Activated gamma-delta T cell treated with anti-CD3 and anti-CD28 coated beads, Interleukin-2, amount 50 U/mL, for 16 hours (primary cell): Measurements from ENCODE around the gene RPP40.
"Not testable (repeated sequence)": the region's sequence is repeated elsewhere in the genome, so short reads cannot be mapped to it uniquely, and the experiment has no call there.

Experiments used
- DNase-seq: peaks from one replicate; pipeline ENCODE4 v3.0.0-alpha.2; 2020; ENCODE audit warnings: low read depth

RPP40 gene

DNA sequence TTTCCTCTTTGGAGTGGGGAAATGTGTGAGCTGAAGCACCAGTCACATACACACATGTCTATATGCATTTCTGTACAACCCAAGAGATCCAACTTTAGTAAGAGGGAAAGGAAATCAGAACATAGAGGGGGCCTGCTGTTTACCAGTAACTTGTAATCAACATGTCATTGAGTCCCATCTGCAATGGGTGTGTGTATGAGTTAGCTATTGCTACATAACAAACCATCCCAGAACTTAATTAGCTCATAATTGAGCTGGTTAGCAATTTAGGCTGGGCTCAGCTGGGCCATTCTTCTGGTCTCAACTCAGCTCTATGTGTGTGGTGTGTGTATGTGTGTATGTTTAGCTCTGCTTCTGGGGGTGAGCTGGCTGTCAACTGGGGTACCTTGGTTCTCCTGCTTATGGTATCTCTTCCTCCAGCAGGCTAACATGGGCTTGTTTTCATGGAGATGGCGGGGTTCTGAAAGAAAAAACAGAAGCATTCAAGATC is 10.3 kb upstream of the RPP40 start:
- DNase-seq: no peak

DNA sequence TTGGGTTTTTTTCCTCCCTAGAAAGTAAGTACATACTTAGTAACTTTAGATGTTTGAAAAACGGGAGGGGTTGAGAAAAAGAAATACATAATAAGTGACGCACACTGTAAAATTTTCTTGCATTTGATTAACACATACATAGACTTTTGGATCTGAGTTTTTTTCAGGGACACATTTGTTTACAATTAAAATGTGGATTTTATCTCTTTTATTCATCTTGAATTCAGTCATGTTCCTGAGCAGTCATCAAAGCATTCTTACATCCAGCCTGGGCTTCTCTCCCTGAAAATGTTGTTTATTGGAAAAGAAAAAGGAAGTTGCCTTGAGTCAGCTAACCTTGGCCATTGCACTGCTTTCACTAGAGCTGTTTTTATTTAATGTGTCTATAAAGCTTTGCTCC is 8.7 kb upstream of the RPP40 start:
- no peak for DNase-seq

DNA sequence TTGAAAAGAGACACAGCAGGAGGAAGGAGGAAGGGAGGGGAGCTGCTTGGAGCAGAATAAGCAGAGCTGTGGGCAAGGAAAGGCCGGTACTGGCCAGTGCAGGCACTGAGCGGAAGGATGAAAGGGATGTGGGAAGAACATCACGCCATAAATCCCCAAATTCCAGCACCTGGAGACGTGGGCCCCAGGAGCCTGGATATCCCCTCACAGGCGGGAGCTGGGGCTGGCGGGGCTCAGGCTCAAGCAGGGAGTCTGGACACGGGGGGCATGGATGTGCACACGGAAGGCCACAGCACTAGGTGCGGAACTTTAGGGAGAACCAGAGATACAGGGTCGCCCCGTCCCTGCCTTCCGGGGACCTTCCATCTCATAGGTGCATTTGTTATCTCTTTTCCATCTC is 7.5 kb upstream of the RPP40 start:
- no peak for DNase-seq

DNA sequence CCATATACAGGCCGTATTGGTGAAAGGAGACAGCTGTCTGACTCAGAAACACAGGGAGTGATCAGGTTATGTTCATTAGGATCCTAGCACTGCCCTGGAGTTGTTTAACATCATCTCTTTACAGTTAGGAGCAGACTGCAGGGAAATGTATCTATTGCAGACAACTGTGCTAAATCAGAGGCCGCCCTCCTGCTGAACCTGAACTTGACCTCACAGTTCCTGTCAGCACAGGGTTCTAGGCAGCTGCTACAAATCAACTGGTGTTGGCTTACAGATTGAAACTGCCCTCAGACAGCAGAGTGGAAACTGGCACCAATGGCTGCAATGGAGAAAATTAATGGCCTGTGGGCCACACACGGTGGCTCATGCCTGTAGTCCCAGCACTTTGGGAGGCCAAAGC is 3.7 kb upstream of the RPP40 start:
- DNase-seq: no peak

DNA sequence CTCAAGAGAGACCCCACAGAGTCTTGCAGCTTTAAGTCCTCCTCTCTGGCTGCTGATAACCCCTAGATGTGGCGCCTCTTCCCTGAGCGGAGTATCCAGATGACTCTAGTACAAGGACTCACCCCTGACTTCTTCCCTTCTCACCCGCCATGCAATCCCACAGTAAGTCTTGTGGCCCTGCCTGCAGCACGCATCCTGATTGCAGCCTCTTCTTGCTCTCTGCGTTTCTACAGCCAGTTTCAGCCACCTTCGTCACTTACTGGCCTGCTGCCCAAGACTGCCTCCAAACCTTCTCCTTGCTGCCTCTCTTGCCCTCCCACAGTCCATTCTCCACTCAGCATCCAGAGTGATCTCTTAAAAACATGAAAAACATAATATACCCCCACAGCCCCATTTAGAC is 2.4 kb upstream of the RPP40 start:
- no peak for DNase-seq

DNA sequence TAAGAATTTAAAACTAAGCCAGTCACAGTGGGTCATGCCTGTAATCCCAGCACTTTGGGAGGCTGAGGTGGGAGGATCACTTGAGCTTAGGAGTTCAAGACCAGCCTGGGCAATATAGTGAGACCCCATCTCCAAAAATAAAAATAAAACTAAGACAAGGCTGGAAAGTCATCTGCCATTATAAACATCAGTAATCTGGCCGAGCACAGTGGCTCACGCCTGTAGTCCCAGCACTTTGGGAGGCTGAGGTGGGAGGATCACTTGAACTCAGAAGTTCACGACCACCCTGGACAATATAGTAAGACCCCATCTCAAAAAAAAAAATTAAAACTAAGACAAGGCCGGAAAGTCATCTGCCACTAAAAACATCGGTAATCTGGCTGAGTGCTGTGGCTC is 1.2 kb upstream of the RPP40 start:
- DNase-seq: not testable (repeated sequence)

DNA sequence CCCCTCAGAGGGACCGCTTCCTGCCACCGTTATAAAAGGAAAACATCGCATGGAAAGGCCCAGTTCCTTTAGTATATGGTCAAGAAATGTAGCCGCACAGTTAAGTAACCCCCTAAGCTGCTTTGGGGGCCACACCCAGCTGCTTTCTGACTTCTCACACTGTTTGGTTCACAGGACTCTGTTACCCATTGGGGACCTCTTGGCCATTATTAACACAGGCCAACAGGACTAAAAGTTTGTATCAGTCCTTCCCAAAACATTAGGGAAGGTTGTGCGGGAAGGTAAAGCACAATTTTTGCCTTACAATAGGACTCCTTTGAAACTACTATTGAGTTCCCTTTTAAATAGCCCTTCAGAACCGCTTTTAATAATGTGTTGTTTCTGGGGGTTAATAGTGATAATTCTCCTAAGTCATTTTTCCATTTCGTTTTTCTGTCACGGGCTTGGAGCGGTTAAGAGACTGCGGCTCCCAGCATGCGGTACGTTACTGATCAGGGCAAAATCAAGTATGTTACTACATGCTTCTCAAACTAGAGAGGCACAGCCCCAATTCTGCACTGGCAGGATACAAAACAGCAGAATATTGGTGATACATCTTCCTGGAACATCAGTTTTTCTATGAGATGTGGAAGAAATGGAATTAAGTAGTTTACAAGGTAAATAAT is 668 bp upstream of the RPP40 start:
- no peak for DNase-seq

DNA sequence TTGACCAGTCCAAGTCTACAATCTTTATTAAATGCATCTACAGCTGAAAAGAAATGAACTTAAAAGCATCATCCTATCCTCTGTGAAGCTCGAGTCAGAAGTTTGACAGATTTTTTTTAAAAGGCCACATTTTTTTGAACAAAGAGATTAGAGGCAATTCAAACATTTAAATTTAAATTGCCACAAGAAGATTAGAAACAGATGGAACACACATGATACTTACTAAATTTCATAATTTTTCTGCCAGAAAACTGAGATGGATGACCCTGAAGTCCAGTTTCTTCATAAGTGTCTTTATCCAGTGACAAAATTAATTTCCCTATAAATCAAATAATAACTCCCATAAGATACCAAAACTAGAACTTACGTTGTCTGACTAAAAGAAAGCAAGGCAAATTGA is 4.3 kb downstream of the RPP40 start:
- DNase-seq: no peak

DNA sequence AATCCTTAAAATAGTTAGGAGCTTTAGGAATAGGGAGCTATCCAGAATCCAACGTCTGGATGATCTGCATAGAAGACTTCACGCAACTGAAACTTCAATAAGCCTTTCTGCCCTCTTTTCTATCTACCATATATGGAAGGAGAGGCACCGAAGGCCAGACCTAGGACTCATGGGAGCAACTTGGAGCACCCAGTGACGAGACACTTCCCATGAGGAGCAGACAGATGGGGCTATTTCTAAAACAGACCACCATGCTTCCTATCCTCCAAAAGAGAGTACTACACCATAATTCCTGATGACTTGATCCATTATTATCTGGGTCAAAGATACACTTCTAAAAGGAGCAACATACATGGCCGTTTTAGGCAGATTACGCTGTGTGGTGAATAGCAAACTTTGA is 6.0 kb downstream of the RPP40 start:
- DNase-seq: no peak

DNA sequence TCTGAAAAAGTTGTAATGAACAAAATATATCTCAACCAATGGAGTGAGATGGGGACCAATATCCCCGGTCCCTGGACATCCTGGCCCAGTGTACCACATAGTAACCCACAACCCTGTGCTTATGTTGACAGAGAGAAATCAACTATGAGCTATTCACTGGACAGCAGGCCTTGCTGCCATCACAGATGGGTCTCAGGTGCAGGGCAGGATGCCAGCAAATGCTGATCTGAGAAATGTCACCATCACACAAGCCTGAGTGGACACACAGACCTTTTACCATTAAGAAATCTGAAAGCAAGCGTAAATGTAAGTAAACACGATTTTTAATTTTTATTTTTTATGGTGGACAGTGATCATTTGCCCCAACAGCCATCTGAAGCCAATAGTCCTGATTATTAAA is 9.1 kb downstream of the RPP40 start:
- no peak for DNase-seq

DNA sequence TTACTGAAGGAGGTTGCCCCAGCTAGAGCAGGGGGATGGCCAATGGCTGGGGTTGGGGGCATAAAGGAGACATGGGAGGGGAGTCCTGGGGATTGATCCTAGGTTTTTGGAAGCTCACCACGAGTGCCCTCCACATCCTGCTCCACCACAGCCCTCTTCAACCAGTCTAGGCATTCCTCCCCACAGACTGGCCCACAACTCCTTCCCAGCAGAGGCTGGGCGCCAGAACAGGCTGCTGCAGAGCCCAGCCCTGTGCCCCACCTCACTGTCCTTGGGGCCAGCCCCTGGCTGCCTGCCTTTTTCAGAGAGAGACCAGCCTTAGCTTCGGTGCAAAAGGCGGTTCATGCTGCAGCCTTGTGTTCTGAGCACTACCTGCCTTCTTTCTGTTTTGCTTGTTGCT is 16.4 kb downstream of the RPP40 start:
- no peak for DNase-seq

DNA sequence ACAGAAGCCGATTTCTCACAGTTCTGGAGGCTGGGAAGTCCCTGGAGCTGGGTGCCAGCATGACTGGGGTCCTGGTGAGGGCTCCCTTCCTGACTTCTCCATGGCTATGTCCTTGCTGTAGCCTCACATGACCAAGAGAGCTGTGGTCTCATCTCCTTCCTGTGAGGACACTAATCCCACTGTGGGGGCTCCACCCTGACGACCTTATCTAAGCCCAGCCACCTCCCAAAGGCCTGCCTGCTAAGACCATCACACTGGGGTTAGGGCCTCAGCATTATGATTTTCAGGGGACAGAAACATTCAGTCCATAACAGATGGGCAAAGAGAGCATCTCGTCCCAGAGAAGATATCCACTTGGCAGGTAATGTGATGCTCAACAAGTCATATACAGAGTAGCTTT is 16.8 kb downstream of the RPP40 start:
- DNase-seq: no peak

DNA sequence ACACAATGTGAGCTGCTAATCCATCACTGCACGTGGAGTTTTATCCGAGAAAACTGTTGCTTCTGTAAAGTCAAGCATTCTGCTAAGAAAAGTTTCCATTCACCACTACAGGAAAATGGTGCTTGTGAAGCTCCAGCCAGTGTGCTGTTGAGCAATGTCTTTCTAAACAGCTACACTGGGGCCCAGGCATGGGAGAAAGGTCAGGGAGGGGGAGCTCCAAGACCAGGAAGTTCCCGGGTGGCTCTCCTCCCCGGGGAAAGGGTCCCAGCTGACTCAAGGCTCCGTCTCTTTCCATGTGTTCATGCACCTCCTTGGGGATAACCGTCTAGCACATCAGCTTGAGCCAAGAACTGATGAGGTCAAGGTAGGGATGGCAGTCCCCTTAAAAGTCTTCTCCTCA is 20.5 kb downstream of the RPP40 start:
- no peak for DNase-seq

DNA sequence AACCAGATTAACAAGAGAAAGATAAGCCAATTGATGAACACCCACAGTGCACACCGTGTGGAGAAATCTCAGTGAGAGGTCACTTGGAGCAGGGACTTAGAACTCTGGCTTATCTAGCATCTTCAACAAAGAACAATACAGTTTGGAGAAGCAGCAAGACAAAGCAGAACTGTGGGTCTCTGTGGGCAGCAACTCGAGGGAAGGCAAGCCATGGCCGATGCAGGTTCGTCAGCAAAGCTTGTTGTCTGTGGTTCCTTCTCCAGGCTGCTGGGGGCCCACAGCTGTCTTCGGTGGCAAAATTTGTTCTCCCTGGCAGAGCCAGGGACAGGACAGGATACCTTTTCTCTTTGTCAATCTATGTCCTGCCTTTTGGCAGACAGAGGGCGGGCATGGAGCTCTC is 22.1 kb downstream of the RPP40 start:
- DNase-seq: no peak

DNA sequence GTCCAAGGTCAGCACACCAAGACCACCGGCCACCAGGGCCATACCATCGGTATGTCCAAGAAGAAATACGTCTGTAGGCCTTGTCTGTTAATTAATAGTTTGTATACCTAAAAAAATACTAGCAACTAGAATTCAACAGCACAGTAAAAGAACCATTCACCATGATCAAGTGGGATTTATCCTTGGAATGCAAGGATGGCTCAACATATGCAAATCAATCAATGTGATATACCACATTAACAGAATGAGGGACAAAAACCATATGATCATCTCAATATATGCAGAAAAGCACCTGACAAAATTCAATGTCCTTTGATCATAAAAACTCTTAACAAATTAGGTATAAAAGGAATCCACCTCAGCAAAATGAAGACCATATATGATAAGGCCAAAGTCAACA is 24.4 kb downstream of the RPP40 start:
- DNase-seq: no peak

DNA sequence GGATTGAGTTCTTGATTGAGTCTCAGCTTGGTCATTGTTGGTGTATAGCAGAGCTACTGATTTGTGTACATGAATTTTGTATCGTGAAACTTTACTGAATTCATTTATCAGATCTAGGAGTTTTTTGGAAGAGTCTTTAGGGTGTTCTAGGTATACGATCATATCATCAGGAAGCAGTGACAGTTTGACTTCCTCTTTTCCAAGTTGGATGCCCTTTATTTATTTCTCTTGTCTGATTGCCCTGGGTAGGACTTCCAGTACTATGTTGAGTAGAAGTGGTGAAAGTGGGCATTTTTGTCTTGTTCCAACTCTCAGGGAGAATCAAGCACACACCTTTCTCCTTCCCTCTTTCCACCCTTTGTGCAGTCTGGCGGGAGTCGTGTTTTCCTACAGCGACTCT is 26.4 kb downstream of the RPP40 start:
- DNase-seq: no peak

DNA sequence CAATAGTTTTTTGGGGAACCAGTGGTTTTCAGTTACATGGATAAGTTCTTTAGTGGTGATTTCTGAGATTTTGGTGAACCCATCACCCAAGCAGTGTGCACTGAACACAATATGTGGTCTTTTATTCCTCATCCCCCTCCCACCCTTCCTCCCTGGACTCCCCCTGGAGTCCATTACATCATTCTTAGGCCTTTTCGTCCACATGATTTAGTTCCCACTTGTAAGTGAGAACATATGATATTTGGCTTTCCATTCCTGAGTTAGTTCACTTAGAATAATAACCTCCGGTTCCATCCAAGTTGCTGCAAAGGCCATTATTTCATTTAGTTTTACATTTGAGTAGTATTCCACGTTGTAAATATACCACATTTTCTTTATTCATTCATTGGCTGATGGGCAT is 28.3 kb downstream of the RPP40 start:
- DNase-seq: no peak

DNA sequence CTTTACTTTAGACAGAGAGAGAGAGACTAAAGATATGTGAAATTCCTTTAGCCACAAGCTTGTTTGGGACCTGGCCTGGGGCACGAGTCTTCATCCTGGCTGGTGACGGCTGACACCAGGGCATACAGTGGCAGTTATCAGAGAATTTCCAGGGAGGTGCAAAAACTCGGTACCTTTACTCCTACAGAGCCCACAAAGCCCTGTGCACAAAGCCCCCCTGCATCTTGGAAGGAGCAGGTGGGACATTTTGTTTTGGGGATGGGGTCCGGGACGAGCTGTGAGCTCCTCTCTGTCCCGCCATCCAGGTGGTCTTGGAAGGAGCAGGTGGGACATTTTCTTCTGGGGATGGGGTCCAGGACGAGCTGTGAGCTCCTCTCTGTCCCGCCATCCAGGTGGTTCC is 28.9 kb downstream of the RPP40 start:
- no peak for DNase-seq

DNA sequence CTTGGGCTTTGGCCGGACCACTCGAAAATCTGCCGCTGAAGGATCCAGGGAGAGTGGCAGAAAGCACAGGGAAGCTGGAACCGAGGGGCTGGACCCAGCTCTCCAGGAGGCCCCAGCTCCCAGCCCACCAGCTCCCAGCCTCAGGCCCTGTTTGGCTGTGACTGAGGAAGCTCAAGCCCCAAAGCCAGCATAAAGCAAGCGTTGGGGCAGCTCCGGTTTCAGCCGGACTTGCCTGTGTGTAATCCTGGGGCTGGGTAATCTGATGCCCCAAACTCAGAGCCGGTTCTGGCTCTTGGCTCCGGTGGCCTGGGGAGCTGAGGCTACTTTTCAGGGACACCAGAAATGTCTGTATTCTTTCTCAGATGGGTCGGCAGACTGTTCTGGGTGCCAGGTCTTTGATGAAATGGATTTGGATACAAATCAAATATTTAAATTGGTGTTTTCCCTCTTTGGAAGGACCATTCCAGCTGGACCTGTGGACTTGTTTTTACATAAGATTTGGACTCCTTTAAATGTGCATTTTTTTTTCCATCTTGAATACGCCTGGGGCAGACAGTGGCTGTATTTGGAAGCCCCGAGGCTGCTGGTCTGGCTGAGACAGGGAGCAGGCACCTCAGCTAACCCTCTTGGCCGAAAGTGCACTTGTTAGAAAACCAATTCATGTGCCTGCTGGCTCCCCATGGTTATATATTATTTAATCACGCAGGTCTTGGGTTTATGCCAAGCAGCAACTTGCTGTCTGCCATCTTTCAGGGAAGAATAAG is 29.7 kb downstream of the RPP40 start:
- DNase-seq: no peak

DNA sequence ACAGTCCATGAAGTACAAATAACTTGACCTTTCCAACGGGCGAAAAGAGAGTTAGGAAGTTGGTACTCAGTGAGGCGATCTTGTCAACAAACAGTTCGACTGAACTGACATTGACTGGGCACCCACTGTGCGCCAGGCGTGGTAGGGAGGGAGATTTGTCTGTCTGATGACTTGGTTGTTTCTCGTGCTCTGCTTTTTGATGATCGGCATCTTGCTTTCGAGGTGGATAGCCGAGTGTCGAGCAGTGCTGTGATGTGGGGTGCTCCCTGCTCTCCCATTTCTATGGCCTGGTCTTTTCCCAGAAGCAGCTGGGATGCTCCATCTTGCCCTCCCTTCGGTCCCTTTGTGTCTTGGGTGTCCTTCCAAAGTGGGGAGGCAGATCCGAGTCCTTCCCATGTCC is 30.4 kb downstream of the RPP40 start:
- no peak for DNase-seq

DNA sequence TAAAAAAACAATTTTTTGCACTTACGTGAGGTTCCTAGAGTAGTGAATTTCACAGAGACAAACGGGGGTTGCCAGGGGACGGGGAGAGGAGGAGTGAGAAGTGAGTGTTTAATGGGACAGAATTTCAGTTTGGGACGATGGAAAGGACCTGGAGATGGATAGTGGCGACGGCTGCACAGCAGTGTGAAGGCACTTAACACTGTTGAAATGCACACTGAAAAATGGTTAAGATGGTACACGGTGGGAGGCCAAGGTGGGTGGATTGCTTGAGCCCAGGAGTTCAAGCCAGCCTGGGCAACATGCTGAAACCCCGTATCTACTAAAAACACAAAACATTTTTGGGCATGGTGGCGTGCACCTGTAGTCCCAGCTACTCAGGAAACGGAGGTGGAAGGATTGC is 31.4 kb downstream of the RPP40 start:
- DNase-seq: no peak

DNA sequence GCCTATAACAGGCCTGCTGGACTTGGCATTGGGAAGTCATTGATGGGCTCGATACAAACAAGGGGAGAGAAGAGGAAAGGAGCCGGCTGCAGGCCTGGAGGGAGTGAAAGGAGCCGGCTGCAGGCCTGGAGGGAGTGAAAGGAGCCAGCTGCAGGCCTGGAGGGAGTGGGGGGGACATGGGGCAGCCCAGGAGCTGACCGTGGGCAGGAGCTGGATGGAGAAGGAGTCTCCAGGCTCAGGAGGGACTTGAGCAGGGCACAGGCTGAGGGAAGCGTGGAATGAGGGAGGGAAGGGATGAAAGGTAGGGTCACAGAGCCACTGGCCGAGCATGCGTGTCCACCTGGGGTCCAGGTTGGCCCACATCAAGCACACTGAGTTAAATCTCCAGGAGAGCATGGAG is 32.0 kb downstream of the RPP40 start:
- no peak for DNase-seq

DNA sequence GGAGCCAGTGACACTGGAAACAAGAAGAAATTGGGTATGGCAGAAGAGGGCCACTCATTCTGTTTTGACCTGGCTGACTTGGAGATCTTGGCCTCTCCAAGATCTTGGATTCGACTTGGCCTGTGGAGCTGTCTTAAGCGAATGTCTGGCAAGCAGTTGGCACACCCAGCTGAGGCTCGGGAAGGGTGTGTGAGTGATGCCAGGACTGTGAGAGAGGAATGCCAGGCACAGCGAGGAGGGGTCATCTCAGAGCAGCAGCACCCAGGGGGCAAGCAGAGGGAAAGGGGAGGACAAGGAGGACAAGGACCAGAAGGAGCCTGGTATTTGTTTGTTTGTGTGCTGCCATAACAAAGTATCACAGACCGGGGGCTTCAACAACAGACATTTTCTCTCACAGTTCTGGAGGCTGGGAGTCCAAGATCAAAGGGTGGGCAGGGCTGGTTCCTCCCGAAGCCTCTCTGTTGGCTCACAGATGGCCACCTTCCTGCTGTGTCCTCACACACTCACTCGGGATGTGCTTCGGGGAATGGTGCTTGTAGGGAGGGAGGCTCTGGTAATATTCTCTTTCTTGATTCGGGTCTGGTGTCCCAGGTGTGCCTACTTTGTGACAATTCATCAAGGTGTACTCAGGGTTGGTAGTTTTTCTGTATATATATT is 33.0 kb downstream of the RPP40 start:
- DNase-seq: no peak
